K562 (cell line): Measurements from ENCODE around the gene ZBTB20. TPM values are rescaled to one million over a fixed set of nuclear protein-coding genes. Genes with fewer than 3 reads are reported as not detected.

Experiments used
- ATAC-seq: fragments of 200-7000 bp; cut with Tn5 transposase; 3 replicates; pipeline ENCODE4 v1.9.1; 2020; ENCODE audit warnings: moderate library complexity
- BruUV-seq: library from RNA; stranded (reverse); fragments of 400-500 nt; replicated peaks from 2 replicates; lab custom pipeline; 2021; lab: Mats Ljungman, UMichigan
- CTCF ChIA-PET: fragments of 300-600 bp; formaldehyde crosslinking; extraction: SDS; loops from one replicate; lab custom pipeline; 2021; ENCODE audit warnings: low intra/inter-chr PET ratio; lab: Yijun Ruan, JAX
- POLR2A ChIA-PET: fragments of 300-600, 350-650 bp; sonication (Branson Sonifier 250); formaldehyde crosslinking; extraction: SDS; loops from one replicate; lab custom pipeline; 2021; ENCODE audit warnings: antibody characterized with exemption, inconsistent platforms; lab: Yijun Ruan, JAX
- DNase-seq, 4 experiments: peaks; one replicate each; pipeline versions ENCODE4 v3.0.0 to v3.0.0-alpha.2; 2011 to 2018; ENCODE audit warnings: low spot score in 3 of 4, mixed read lengths in 3 of 4; ENCODE audit errors: extremely low read depth in 1 of 4
- FAIRE-seq: peaks from 2 replicates; lab custom pipeline; 2011; peaks lifted over from hg19 to GRCh38; lab: Jason Lieb, UNC
- H2AFZ ChIP-seq: 2 replicates; pipeline ENCODE4 v1.6.0; 2011; ENCODE audit warnings: low read depth, low read length, control low read depth, inconsistent platforms
- H3K27ac ChIP-seq: fragments of 200-600 bp; 3 replicates; pipeline ENCODE4 v1.8.0; 2011; ENCODE audit warnings: low read depth, mild to moderate bottlenecking, control low read depth, inconsistent platforms, low read length, moderate library complexity, mixed read lengths; ENCODE audit errors: extremely low read depth
- H3K27me3 ChIP-seq, 2 experiments: fragments of 300-600 bp in 1 of 2; 2 replicates in 1 of 2; 3 replicates in 1 of 2; pipeline versions ENCODE4 v1.6.0 to v1.8.0; 2011; ENCODE audit warnings: inconsistent platforms in 2 of 2, low read length in 2 of 2, mild to moderate bottlenecking in 1 of 2, mixed read lengths in 1 of 2, moderate library complexity in 1 of 2; ENCODE audit not compliant: control insufficient read depth in 2 of 2, insufficient read depth in 2 of 2
- H3K36me3 ChIP-seq: fragments of 300-600 bp; 3 replicates; pipeline ENCODE4 v1.8.0; 2011; ENCODE audit warnings: mild to moderate bottlenecking, low read length, inconsistent platforms; ENCODE audit not compliant: control insufficient read depth, insufficient read depth
- H3K4me1 ChIP-seq, 2 experiments: fragments of 200-600 bp in 1 of 2; replicated peaks in 1 of 2; 2 replicates in 1 of 2; 3 replicates in 1 of 2; pipeline versions ENCODE4 v1.5.1 to v1.8.0; 2011; ENCODE audit warnings: inconsistent platforms in 2 of 2, low read length in 2 of 2, mild to moderate bottlenecking in 1 of 2, mixed read lengths in 1 of 2, moderate library complexity in 1 of 2; ENCODE audit not compliant: control insufficient read depth in 2 of 2, insufficient read depth in 2 of 2
- H3K4me2 ChIP-seq: 2 replicates; pipeline ENCODE4 v1.6.1; 2011; ENCODE audit warnings: low read length, control low read depth, inconsistent platforms, mixed read lengths; ENCODE audit not compliant: insufficient read depth
- H3K4me3 ChIP-seq: fragments of 200-600 bp; sonication (generic), shearing (Covaris generic); 2 replicates; pipeline ENCODE4 v1.5.1; 2016; ENCODE audit warnings: control low read depth, inconsistent platforms
- H3K79me2 ChIP-seq: fragments of 200-600 bp; 3 replicates; pipeline ENCODE4 v1.8.0; 2011; ENCODE audit warnings: low read length, inconsistent platforms; ENCODE audit not compliant: control insufficient read depth, insufficient read depth
- H3K9ac ChIP-seq, 2 experiments: 2 replicates each; pipeline versions ENCODE4 v1.6.0 to v1.6.1; 2011; ENCODE audit warnings: low read depth in 2 of 2, low read length in 2 of 2, control low read depth in 1 of 2, inconsistent platforms in 1 of 2, mild to moderate bottlenecking in 1 of 2, mixed read lengths in 1 of 2; ENCODE audit not compliant: insufficient read depth in 1 of 2
- H3K9me1 ChIP-seq: one replicate; pipeline ENCODE4 v1.6.0; 2011; ENCODE audit warnings: inconsistent platforms, mild to moderate bottlenecking, low read length, moderate library complexity; ENCODE audit not compliant: control insufficient read depth, insufficient read depth
- H3K9me3 ChIP-seq: replicated peaks from 2 replicates; pipeline ENCODE4 v1.5.1; 2011; ENCODE audit warnings: low read depth, low read length, inconsistent platforms; ENCODE audit not compliant: control insufficient read depth, insufficient read depth
- H4K20me1 ChIP-seq: replicated peaks from 2 replicates; pipeline ENCODE4 v1.6.1; 2011; ENCODE audit warnings: low read length, inconsistent platforms, mixed read lengths; ENCODE audit not compliant: control insufficient read depth, insufficient read depth
- ARID2 ChIP-seq: fragments of 450-650 bp; IDR thresholded peaks from 2 replicates; pipeline ENCODE4 v1.6.1; 2017; ENCODE audit warnings: antibody characterized with exemption, mild to moderate bottlenecking
- E2F5 ChIP-seq: sonication (generic); formaldehyde crosslinking; IDR thresholded peaks from 2 replicates; pipeline ENCODE4 v1.8.0; 2022; ENCODE audit warnings: mild to moderate bottlenecking, missing genetic modification reagents
- MAFF ChIP-seq: IDR thresholded peaks from 2 replicates; pipeline ENCODE4 v1.6.1; 2012; ENCODE audit warnings: low read length, improper control_type of control experiment
- PYGO2 ChIP-seq: fragments of 450-650 bp; IDR thresholded peaks from 2 replicates; pipeline ENCODE4 v1.6.1; 2016; ENCODE audit warnings: mild to moderate bottlenecking, missing genetic modification characterization, moderate library complexity, missing compliant biosample characterization
- TAF7 ChIP-seq: fragments of 450-650 bp; IDR thresholded peaks from 2 replicates; pipeline ENCODE4 v1.6.1; 2016; ENCODE audit warnings: missing genetic modification characterization, missing compliant biosample characterization
- XRCC3 ChIP-seq: fragments of 450-650 bp; IDR thresholded peaks from 2 replicates; pipeline ENCODE4 v1.6.1; 2017; ENCODE audit warnings: mild to moderate bottlenecking, moderate library complexity
- ZNF282 ChIP-seq: sonication (generic); formaldehyde crosslinking; IDR thresholded peaks from 2 replicates; pipeline ENCODE4 v1.8.1; 2023; ENCODE audit warnings: missing genetic modification reagents
- ZNF511 ChIP-seq: sonication (generic); formaldehyde crosslinking; IDR thresholded peaks from 2 replicates; pipeline ENCODE4 v1.8.0; 2022; ENCODE audit warnings: mild to moderate bottlenecking, missing genetic modification reagents
- WGBS: fragments of 100-300 bp; shearing (Covaris generic); methylation state at CpG from one replicate; pipeline ENCODE4 v1.1.6; 2016; ENCODE audit warnings: low coverage, mixed read lengths; ENCODE audit not compliant: insufficient coverage; ENCODE audit errors: missing lambda C conversion rate; 5-methylcytosine and 5-hydroxymethylcytosine counted together
- in situ Hi-C: fragments of 300-500 bp; cut with MboI; formaldehyde crosslinking; loops from 4 replicates; pipeline ENCODE4 v1.15.0; 2018; ENCODE audit warnings: inconsistent platforms, mixed read lengths
- intact Hi-C: fragments of 100-400 bp; cut with micrococcal nuclease; formaldehyde crosslinking; loops from 2 replicates; pipeline ENCODE4 v1.14.2; 2022
- polyA plus RNA-seq, 8 experiments: library from polyadenylated mRNA; depleted of rRNA in 4 of 8; stranded (reverse) in 5 of 8; unstranded in 3 of 8; fragments of >200 nt; fragmentation: Nextera tagmentation in 2 of 8; fragmentation: Illumina TruSeq in 1 of 8; extraction: Ambion mirVana in 2 of 8; extraction: Trizol in 1 of 8; gene quantifications; 2 replicates each; pipeline versions ENCODE4 v1.2.1 to v1.2.3, GENCODE V29; 2011 to 2014; ENCODE audit warnings: inconsistent platforms in 1 of 8, missing spikeins in 1 of 8
- total RNA-seq, 7 experiments: library from RNA; depleted of rRNA in 6 of 7; stranded (reverse); fragments of >200 nt in 6 of 7; fragmentation: Illumina TruSeq in 2 of 7; extraction: Trizol in 2 of 7; gene quantifications; 2 replicates each; pipeline versions ENCODE4 v1.2.1 to v1.2.3, GENCODE V29; 2011 to 2021; ENCODE audit warnings: low replicate concordance in 1 of 7

Gene ZBTB20
- total and polyA plus RNA-seq, 9 of the 15 experiments (the other 6 are each of a cell fraction or from before 2014, with no cell fraction given), result 0.17 to 1.7 (median 0.45) TPM

GRCh38 chr3:114799816-114800215 lies 347.3 kb downstream of the ZBTB20 start:
- ATAC-seq, result no peak
- Histone ChIP-seq H3K36me3 (no peaks in the 10 kb centered on the region), H3K4me1 (no peaks in the 10 kb centered on the region), H3K27me3 (no peaks in the 10 kb centered on the region), H3K9me3 (no peaks in the 10 kb centered on the region), H3K9ac (no peak overlapping the region), H2AFZ (no peak overlapping the region), H4K20me1 (no peaks in the 10 kb centered on the region), H3K4me2 (no peak overlapping the region), H3K79me2 (no peaks in the 10 kb centered on the region), H3K27ac (no peak overlapping the region), H3K9me1 (no peaks in the 10 kb centered on the region), H3K4me3 (no peak overlapping the region)
- no peak for DNase-seq
- intact Hi-C loops, result no loop called here
- no peak for FAIRE-seq
- ChIA-PET POLR2A (no interaction called here), CTCF (no interaction called here)
- in situ Hi-C loops, result no loop called here
- BruUV-seq, result no TSS peak
- no peak for TF ChIP-seq ZNF511 (CRISPR knock-in tag)
- TF ChIP-seq E2F5 (CRISPR knock-in tag), result no peak
- no peak for TF ChIP-seq MAFF
- no peak for TF ChIP-seq XRCC3
- no peak for TF ChIP-seq ZNF282
- TF ChIP-seq TAF7, result no peak
- no peak for TF ChIP-seq ARID2
- no peak for TF ChIP-seq PYGO2 (tag)
- 16% methylated on average over 4 of the region's 4 CpGs for WGBS
